GM12878 (cell line): ENCODE results near the gene SNRPA1. TPM values are rescaled to one million over a fixed set of nuclear protein-coding genes. Genes with fewer than 3 reads are reported as not detected.

Source experiments
- ATF7 ChIP-seq: fragments of 450-650 bp; IDR thresholded peaks from 2 replicates; pipeline ENCODE4 v1.6.1; 2016; ENCODE audit warnings: low read depth, mild to moderate bottlenecking
- BHLHE40 ChIP-seq, 2 experiments: fragments of 450-650 bp in 1 of 2; IDR thresholded peaks; 2 replicates each; pipeline ENCODE4 v1.6.1; 2011 to 2017; ENCODE audit warnings: low read depth in 2 of 2, borderline replicate concordance in 1 of 2, improper control_type of control experiment in 1 of 2, low read length in 1 of 2, mild to moderate bottlenecking in 1 of 2
- BMI1 ChIP-seq: fragments of 450-650 bp; IDR thresholded peaks from 2 replicates; pipeline ENCODE4 v1.6.1; 2016; ENCODE audit warnings: mild to moderate bottlenecking, moderate library complexity, borderline replicate concordance
- CBFB ChIP-seq: IDR thresholded peaks from 2 replicates; pipeline ENCODE4 v1.6.1; 2016; ENCODE audit warnings: antibody characterized with exemption, low read depth
- EP300 ChIP-seq, 2 experiments: fragments of 150-350 bp in 1 of 2; IDR thresholded peaks; 2 replicates each; pipeline ENCODE4 v1.6.1; 2011 to 2012; ENCODE audit warnings: low read depth in 2 of 2, low read length in 2 of 2, borderline replicate concordance in 1 of 2, improper control_type of control experiment in 1 of 2, inconsistent platforms in 1 of 2; ENCODE audit not compliant: control insufficient read depth in 1 of 2
- EZH2 ChIP-seq: IDR thresholded peaks from 2 replicates; pipeline ENCODE4 v1.6.1; 2012; ENCODE audit warnings: low read depth, mild to moderate bottlenecking, control low read depth, inconsistent platforms, low read length, borderline replicate concordance; ENCODE audit not compliant: control insufficient read depth
- HDAC6 ChIP-seq: fragments of 200-600 bp; sonication (generic); IDR thresholded peaks from one replicate; pipeline ENCODE4 v1.8.0; 2017; ENCODE audit warnings: antibody characterized with exemption; ENCODE audit not compliant: unreplicated experiment
- IKZF1 ChIP-seq: fragments of 450-650 bp; conservative IDR thresholded peaks from 2 replicates; pipeline ENCODE4 v1.6.1; 2017; ENCODE audit warnings: antibody characterized with exemption, mild to moderate bottlenecking
- IRF4 ChIP-seq: IDR thresholded peaks from 2 replicates; pipeline ENCODE4 v1.6.1; 2011; ENCODE audit warnings: low read depth, low read length
- JUNB ChIP-seq: IDR thresholded peaks from 2 replicates; pipeline ENCODE4 v1.6.1; 2016; ENCODE audit warnings: antibody characterized with exemption, mild to moderate bottlenecking
- JUND ChIP-seq: IDR thresholded peaks from 2 replicates; pipeline ENCODE4 v1.6.1; 2012; ENCODE audit warnings: low read depth, mild to moderate bottlenecking, low read length, improper control_type of control experiment, moderate library complexity
- PAX8 ChIP-seq: fragments of 450-650 bp; IDR thresholded peaks from 2 replicates; pipeline ENCODE4 v1.6.1; 2017; ENCODE audit warnings: mild to moderate bottlenecking, moderate library complexity
- PKNOX1 ChIP-seq: fragments of 450-650 bp; IDR thresholded peaks from 2 replicates; pipeline ENCODE4 v1.6.1; 2016; ENCODE audit warnings: mild to moderate bottlenecking
- RAD51 ChIP-seq: fragments of 450-650 bp; IDR thresholded peaks from 2 replicates; pipeline ENCODE4 v1.6.1; 2016; ENCODE audit warnings: moderate library complexity, mild to moderate bottlenecking, inconsistent platforms
- SUZ12 ChIP-seq: fragments of 200-600 bp; sonication (generic); IDR thresholded peaks from one replicate; pipeline ENCODE4 v1.6.1; 2018; ENCODE audit warnings: antibody characterized with exemption, mild to moderate bottlenecking; ENCODE audit not compliant: unreplicated experiment
- TBL1XR1 ChIP-seq: IDR thresholded peaks from 2 replicates; pipeline ENCODE4 v1.6.1; 2012; ENCODE audit warnings: low read depth, low read length, improper control_type of control experiment
- ZNF384 ChIP-seq: IDR thresholded peaks from 2 replicates; pipeline ENCODE4 v1.6.1; 2012; ENCODE audit warnings: low read depth, mild to moderate bottlenecking, low read length, improper control_type of control experiment, borderline replicate concordance
- ZNF687 ChIP-seq: fragments of 450-650 bp; IDR thresholded peaks from 2 replicates; pipeline ENCODE4 v1.6.1; 2017; ENCODE audit warnings: mild to moderate bottlenecking, moderate library complexity
- polyA plus RNA-seq, 11 experiments: library from polyadenylated mRNA; depleted of rRNA in 4 of 11; unstranded in 6 of 11; stranded (reverse) in 5 of 11; fragments of >200 nt; fragmentation: Nextera tagmentation in 4 of 11; fragmentation: Illumina TruSeq in 1 of 11; extraction: Ambion mirVana in 4 of 11; extraction: Trizol in 1 of 11; gene quantifications; 1 replicate in 1 of 11; 2 replicates in 10 of 11; pipeline versions ENCODE4 v1.2.1 to v1.2.3, GENCODE V29; 2011 to 2016; ENCODE audit warnings: inconsistent platforms in 2 of 11, missing spikeins in 2 of 11, low read depth in 1 of 11
- total RNA-seq, 4 experiments: library from RNA; depleted of rRNA in 3 of 4; stranded (reverse); fragments of >200 nt in 3 of 4; fragmentation: Illumina TruSeq in 1 of 4; extraction: Trizol in 1 of 4; gene quantifications; 2 replicates each; pipeline versions ENCODE4 v1.2.1 to v1.2.3, GENCODE V29; 2013 to 2021
- TF ChIP-seq, protein P1 (sequence below): IDR thresholded peaks from 2 replicates; pipeline ENCODE4 v1.6.1; 2011; ENCODE audit warnings: borderline replicate concordance, low read depth, mild to moderate bottlenecking, moderate library complexity, low read length; ENCODE audit not compliant: insufficient read depth, poor library complexity, severe bottlenecking
- TF ChIP-seq, protein P2 (sequence below): fragments of 450-650 bp; IDR thresholded peaks from 2 replicates; pipeline ENCODE4 v1.6.1; 2017; ENCODE audit warnings: mild to moderate bottlenecking, moderate library complexity

The SNRPA1 gene
- total and polyA plus RNA-seq, 10 of the 15 experiments (the other 5 are each of a cell fraction or from before 2014, with no cell fraction given): 59.9 to 267 (median 161) TPM

DNA sequence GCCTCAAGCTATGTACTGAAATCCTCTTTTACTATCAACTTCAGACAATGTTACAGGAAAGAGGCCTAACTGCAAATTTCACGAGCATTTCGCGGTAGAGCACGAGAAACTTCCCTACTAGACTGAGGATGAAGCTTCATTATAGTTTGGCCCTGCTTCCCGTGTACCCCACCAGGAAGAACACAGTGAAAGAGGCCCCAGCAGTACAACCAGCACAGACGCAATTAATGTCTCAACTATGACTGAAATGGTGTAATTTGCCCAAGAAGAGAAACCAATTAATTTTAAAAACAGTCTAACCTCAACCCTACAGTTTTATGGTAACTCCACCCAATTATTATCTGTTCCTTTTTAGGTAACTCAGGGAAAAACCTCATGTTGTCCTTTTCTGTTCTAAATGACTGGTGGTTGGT, 55.3 kb downstream of the SNRPA1 start (continued):
- TF ChIP-seq IRF4 (no peak), BHLHE40 (IDR thresholded peaks at IDR 0.05; ENCODE audit: borderline replicate concordance in 1 of 2, low read depth in 2 of 2, low read length in 1 of 2) (no peak; a peak in 1 of 4 replicates), EP300 (IDR thresholded peaks at IDR 0.05; ENCODE audit: borderline replicate concordance in 1 of 2, control insufficient read depth in 1 of 2, low read depth in 2 of 2, low read length in 2 of 2) (peak; percentile 34 to 64; a peak in 1 of 4 replicates), EZH2 (no peak), ATF7 (no peak; the same call in 1 of the 2 replicates), ZNF384 (no peak), JUND (no peak), CBFB (no peak), JUNB (no peak), IKZF1 (peak; percentile 66), BMI1 (no peak), RAD51 (no peak), ZNF687 (peak; percentile 71), PAX8 (no peak), PKNOX1 (no peak), HDAC6 (no peak), TBL1XR1 (no peak), SUZ12 (no peak)
- TF ChIP-seq, protein P1, sequence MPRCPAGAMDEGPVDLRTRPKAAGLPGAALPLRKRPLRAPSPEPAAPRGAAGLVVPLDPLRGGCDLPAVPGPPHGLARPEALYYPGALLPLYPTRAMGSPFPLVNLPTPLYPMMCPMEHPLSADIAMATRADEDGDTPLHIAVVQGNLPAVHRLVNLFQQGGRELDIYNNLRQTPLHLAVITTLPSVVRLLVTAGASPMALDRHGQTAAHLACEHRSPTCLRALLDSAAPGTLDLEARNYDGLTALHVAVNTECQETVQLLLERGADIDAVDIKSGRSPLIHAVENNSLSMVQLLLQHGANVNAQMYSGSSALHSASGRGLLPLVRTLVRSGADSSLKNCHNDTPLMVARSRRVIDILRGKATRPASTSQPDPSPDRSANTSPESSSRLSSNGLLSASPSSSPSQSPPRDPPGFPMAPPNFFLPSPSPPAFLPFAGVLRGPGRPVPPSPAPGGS: no peak
- TF ChIP-seq, protein P2, sequence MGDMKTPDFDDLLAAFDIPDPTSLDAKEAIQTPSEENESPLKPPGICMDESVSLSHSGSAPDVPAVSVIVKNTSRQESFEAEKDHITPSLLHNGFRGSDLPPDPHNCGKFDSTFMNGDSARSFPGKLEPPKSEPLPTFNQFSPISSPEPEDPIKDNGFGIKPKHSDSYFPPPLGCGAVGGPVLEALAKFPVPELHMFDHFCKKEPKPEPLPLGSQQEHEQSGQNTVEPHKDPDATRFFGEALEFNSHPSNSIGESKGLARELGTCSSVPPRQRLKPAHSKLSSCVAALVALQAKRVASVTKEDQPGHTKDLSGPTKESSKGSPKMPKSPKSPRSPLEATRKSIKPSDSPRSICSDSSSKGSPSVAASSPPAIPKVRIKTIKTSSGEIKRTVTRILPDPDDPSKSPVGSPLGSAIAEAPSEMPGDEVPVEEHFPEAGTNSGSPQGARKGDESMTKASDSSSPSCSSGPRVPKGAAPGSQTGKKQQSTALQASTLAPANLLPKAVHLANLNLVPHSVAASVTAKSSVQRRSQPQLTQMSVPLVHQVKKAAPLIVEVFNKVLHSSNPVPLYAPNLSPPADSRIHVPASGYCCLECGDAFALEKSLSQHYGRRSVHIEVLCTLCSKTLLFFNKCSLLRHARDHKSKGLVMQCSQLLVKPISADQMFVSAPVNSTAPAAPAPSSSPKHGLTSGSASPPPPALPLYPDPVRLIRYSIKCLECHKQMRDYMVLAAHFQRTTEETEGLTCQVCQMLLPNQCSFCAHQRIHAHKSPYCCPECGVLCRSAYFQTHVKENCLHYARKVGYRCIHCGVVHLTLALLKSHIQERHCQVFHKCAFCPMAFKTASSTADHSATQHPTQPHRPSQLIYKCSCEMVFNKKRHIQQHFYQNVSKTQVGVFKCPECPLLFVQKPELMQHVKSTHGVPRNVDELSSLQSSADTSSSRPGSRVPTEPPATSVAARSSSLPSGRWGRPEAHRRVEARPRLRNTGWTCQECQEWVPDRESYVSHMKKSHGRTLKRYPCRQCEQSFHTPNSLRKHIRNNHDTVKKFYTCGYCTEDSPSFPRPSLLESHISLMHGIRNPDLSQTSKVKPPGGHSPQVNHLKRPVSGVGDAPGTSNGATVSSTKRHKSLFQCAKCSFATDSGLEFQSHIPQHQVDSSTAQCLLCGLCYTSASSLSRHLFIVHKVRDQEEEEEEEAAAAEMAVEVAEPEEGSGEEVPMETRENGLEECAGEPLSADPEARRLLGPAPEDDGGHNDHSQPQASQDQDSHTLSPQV: no peak
